GM21515 (cell line): Measurements from ENCODE around the gene SH3RF1.
A peak's percentile ranks its signal among the peaks of the same experiment; 100 is the strongest.
"Not testable (repeated sequence)": the region's sequence is repeated elsewhere in the genome, so short reads cannot be mapped to it uniquely, and the experiment has no call there.

Source experiments
- ATAC-seq: cut with Tn5 transposase; IDR thresholded peaks from one replicate; pipeline ENCODE4 v1.9.1; 2021; ENCODE audit not compliant: unreplicated experiment

SH3RF1 gene

DNA sequence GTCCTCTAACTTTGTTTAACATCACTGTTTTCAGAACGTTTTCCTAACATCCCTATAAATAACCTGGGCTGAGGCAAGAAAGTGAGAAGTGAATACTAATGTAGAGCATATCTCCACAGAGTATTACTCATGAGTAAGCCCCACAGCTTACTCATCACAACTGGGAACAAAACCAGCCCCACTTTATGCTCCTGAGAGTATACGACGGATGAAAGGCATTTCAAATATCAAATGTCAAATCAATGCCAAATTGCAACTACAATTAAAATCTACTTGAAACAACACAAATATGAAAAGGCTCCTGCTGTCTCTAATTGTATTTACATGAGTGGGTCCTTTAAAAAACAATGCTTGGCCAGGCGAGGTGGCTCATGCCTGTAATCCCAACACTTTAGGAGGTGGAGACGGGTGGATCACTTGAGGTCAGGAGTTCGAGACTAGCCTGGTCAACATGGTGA lies 41.2 kb downstream of the SH3RF1 start:
- ATAC-seq, result no peak

DNA sequence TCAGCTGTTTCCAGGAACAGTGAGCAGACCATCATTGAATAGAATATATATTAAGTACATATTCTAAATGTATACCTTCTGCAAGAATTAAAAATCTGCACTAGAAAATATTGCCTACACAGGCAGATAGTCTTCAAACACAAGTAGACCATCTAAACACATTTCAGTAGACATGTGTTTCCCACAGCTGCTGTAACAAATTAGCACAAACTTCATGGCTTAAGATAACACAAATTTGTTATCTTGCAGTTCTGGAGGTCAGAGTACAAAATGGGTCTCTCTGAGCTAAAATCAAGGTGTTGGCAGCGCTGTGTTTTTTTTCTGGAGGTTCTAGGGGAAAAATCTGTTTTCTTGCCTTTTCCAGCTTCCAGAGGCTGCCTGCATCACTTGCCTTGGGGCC lies 42.7 kb downstream of the SH3RF1 start:
- no peak for ATAC-seq

DNA sequence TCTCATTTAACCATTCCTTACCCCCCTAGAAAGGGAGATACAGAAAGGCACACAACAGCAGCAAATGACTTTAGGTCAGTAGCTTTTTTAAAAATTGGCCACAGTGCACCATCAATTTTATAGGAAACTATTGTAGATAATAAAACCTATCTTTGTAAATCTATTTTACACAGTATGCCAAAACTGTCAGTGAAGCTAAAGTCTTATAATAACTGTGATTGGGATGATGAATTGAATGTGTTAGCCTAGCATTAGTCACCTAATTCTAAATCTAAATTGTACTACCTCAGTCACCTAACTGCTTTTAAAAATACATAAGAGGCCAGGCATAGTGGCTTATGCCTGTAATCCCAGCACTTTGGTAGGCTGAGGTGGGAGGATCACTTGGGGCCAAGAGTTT lies 44.2 kb downstream of the SH3RF1 start:
- no peak for ATAC-seq

DNA sequence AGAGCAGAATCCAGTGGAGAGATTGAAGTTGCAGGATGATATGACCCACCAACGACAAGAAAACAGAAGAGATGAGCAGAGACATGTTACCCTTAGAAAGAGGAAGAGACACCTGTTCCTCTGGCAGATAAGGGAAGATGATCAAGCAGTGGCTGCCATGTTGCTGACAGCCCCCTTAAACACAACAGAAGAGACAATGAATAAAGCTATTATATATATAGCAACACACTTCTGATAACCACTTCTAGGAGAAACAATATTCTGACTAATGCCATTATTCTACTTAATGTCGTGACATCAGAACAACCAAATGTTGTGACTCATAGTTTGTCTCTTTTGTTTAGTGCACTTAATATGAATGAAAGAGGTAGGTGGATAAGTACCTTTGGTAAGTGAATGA lies 44.9 kb downstream of the SH3RF1 start:
- peak; percentile 57 for ATAC-seq

DNA sequence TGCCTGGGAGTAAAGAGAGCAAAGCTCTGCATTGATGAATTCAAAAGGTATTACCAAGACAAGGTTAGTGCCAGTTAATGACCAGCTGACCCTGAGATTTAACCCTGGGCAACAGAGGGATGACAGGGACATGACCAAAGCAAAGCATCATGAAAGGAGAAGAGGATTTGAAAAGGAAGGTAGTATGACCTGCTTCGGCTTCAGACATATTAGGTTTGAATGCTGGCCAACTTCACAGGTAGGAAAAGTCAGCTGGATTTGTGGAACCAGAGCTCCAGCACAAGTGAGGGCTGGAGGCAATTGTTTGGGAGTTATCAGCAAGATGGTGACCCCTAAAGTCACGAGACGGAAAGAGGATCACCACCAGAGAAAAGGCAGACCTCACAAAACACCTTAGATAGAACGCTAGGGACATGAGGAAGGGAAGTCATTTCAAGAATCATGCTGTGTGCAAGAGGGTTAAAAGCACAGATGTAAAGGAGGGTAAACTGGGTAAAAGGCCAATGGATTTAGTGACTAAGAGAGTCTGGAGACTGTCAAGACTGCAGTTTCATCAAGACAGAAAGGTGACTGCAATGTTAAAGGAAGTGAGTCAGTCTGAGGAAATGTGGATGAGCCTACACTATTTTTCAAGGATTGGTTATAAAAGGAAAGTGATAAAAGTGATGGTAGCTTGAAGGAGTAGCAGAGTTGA lies 45.6 kb downstream of the SH3RF1 start:
- peak; percentile 41 for ATAC-seq

DNA sequence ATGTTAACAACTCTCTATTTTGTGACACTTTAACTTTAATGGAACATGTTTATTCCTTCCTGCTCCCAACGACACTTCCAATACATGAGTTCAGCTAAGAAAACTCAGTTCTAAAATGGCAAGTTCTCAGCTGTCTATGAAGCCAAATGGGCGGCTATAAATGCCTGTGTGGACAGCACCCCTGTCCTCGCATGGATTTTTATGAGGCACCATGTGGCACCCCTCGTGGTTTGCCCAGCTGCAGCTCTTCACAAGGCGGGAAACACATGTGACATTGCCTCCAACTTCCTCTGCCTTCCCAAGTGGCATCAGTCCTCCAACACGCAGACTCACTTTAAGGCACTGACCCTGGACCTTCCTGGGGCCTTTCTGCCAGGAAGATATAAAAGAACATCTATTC lies 48.0 kb downstream of the SH3RF1 start:
- ATAC-seq, result no peak

DNA sequence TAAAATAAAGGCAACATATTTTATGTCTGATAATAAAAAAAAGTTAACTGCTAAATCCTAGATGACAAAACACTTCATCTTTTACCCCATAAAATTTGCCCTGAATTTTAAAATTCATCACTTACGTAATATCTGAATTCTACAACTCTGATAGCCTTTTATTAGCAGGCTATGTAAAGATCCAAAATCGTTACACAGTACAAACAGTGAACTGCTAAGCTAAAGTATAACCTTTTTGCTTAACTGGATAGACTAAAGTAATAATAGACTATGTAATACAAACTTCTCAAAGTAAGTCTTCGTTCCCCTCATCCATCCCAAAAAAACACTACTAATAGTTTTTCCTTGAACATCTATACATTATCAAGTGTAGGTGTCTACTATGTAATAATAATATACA lies 49.1 kb downstream of the SH3RF1 start:
- ATAC-seq, result no peak

DNA sequence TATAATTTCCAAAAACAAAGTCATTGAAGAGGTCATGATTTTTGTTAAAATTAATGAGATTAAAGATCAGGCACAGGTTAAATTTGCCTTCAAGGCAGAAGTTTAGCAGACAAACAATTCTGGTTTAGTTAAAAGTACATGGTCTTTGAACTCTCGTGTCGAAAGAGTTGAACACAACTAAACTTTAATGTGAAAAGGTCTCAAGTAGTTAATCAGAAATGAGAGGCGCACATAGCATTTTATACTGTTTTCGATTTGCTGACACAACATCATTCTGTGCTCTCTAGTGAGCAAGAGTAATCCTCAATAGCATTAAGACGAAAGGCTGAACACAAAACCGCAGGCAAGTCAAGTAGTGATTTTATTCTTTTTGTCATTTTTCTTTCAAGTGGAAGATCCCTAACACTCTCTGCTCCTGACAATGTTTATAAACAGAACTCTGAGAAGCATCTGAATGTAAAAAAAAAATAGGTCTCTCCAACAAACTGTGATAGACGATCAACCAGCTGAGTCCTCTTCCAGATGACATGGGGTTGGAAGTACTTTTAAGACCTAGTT lies 49.8 kb downstream of the SH3RF1 start:
- ATAC-seq, result no peak

DNA sequence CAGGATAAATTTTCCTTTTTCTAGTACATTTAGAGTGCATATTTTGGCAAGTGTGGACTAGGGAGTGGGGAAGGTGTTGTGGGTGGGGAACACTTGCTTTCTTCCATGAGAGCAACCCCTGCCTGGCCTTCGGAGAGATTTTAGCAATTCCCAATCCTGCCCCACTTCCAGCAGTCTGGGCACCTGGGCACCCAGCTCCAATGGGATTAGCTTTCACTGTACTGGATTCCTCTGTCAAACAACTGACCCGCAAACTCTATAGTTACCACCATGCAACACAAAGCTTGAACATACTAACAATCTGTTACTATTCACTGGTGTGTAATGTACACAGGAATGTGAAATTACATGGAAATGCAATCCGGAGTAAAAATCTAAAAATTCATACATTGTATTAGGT lies 50.3 kb downstream of the SH3RF1 start:
- ATAC-seq, result no peak

DNA sequence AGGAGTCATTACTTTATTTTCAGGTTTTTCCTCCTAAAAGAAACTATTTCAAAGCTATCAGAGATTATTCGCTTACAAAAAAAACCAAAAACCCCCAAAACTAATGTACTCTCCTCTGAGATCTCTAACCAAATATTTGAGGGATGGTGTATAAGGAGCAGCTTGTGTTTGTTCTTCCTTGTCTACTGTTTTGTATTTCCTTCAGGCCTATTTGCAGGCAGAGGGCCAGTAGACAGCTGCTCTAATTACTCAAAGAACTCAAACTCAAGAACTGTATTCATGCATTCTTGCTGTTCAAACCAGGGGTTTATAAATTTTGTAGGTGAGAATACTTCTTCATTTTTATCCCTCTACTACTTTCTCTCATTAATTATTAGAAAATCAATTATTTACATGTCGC lies 51.3 kb downstream of the SH3RF1 start:
- no peak for ATAC-seq

DNA sequence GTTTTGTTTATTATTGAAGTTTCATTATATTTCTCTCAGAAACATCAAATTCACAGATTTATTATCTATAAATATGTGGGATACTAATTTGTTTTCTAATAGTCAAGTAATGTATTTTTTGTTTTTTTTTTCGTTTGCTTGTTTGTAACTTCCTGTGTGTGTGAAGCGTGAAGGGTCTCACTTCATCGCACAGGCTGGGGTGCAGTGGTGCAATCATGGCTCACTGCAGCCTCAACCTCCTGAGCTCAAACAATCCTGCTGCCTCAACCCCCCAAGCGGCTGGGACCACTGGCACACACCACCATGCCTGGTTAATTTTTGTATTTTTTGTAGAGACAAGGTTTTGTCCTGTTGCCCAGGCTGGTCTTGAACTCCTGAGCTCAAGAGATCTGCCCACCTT lies 55.1 kb downstream of the SH3RF1 start:
- ATAC-seq, result peak; percentile 52

DNA sequence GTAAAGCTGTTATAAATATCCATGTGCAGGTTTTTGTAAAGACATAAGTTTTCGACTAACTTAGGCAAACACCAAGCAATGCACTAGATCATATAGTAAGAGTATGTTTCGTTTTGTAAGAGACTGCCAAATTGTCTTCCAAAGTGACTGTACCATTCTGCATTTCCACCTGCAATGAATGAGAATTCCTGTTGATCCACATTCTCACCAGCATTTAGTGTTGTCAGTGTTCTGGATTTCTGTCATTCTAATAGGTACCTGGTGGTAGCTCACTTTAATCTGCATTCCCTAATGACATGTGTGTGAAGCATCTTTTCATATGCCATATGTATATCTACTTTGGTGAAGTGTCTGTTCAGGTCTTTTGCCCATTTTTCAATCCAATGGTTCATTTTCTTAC lies 57.8 kb downstream of the SH3RF1 start:
- no peak for ATAC-seq

DNA sequence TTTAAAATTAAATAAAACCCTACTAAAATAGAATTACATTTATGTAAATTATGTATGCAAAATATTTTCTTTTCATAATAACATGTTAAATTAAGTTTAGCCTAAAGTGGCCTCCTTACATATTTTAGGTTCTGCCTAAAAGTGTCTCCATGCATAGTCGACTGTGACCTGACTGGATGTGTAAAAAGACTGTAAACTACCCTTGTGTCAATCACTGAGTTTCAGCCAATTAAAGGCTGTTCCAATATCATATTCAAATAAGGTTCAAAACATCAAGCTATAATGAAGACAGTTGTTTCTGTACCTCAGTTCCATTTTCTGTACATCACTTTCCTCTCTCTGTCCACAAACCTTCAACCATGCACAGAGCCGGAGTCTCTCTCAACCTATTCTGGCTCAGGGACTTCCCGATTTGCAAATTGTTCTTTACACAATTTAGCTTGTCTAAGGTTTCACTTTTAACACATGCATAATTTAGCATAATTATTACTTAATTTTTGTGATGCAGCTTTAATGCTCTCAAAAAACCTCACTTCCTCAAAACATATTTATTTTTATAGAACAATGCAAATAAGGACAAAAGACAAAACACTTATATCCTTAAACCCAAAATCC lies 60.1 kb downstream of the SH3RF1 start:
- peak; percentile 87 for ATAC-seq

DNA sequence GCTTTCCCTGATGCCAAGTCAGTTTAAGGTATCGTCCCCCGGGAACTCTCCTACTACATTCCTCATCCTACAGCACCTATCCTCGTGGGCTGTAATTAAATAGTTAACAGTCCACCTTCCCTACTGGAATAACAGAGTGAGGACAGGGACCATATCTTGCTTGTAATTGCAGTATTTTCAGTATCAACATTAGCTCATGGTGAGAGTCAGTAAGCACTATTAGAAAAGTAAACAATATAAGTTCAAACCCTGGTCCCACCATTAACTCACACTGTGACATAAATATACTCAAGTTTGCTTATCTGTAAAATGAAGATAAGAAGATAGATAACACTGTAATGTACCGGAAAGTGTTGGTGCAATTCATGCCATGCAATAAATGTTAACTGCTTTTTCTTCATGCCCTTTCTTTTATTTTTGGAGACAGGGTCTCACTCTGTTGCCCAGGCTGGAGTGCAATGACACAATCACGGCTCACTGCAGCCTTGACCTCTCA lies 61.3 kb downstream of the SH3RF1 start:
- no peak for ATAC-seq

DNA sequence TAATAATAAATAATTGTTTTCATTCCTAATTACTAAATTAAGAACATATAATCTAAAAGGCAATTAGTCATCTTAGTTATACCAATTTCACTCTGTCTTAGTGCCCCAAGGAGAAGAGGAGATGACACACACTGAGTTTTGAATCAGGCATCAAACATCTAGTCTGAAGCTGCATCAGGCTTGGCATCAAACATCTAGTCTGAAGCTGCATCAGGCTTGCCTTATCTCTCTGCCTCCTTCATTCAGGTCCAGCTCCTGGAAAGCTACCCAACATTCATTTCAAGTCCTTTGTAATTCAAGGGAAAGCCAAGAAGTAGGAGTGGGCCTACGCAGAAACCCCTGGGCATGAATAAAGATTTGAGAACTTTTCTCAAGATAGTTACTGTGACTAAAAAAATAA lies 62.2 kb downstream of the SH3RF1 start:
- no peak for ATAC-seq

DNA sequence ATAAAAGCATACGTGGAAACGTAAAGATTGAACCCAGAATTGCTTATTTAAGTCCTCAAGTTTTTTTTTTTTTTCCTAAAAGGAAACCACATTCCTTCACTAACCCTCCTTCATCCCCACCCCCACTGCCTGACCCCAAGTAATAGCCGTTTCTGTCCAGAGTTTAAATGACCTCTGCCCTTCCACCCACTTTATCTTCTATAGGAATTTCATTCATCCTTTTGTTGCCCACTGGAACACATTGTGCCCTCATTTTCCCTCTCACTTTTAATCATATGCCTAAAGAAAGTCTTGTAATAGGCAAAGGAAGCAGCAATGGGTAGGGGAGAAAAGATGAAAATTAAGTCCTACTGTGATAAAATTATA lies 62.7 kb downstream of the SH3RF1 start:
- ATAC-seq, result no peak

DNA sequence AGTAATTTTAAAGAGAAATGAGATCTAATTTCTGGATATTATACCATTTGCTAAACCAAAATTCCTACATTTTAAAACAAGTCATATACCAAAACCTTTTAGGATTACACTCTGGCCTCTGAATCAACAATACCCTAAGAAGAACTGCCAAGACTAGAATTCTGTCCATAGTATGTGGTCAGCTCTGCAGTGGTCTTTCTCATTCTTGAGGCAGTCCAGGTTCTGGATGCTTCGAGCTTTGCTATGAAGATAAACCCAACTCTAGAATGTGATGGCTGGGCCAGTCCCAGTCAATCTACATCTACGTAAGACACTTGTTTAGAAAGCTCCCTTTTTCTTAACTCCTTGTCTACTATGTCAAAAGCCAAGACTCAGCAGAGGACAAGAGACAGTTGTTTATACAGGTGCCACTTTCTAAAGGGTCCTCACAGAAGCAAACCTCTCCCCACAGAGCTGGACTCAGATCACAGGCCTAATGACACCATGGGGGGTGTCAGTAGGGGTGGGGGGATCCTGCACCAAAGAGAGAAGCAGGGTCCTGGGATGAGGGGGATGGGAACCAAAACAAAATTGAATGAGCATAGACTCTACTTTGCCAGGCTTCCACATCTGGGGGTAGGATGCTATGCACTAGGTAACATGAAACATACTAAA lies 63.2 kb downstream of the SH3RF1 start:
- ATAC-seq, result no peak

DNA sequence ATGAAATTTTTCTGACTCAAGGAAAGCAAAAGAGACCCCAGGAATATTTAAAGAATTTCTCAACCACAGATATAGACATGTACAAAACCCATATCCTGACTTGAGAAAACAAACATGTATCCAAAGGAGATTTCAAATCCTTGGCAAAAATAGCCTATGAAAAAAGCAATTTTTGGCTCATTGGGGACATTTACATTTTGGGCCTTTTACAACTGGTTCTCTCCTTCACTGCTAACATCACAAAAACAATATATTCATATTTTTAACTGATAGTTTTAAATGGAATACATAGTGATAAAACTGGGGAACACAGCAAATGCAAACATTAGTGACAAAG lies 65.0 kb downstream of the SH3RF1 start:
- ATAC-seq, result no peak

DNA sequence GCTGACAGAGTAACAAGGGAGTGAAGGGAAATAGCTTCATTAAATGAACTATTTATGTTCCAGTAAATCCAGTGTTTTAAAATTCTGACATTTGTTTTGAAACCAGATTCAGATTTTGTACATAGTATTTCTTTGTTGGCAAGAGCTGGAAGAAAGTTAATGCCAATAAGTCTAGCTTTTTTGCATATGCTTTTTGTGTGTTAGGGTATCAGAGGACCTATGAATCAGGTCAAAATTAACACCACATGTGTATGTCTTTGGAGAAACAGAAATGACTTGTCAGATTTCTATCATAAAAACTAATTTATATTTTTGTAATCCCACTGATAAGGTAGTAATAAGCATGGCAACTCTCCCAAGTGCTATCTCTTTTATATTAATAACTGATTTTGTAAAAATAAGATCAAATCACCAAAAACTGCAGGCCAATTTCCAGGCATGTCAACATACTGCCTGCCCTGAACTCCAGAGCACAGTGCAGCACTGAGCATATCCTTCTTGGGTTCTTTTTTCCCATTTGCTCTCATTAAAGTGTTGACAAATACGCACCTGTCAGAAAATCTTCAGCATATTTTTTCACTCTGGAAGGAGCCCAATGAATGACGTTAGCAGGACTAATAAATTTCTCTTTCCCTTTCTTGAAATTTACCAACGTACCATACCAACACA lies 65.5 kb downstream of the SH3RF1 start:
- no peak for ATAC-seq

DNA sequence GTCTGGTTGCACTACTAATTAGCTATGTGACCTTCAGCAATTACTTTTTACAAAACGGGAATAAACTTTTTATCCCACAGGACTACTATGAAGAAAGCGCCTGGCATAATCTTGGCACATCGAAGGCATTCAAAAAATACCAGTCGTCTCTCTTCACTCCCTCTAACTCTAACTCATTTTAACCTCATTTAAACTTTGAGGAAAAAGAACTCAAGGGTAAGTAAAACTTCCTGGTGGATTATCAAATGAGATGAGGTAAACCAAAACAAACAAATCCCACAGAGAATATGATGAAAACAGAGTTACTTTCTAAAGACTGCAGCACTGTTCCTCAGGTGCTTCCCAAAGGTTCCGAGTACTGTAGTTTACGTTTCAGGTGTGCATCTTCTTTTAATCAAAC lies 66.9 kb downstream of the SH3RF1 start:
- ATAC-seq, result no peak

DNA sequence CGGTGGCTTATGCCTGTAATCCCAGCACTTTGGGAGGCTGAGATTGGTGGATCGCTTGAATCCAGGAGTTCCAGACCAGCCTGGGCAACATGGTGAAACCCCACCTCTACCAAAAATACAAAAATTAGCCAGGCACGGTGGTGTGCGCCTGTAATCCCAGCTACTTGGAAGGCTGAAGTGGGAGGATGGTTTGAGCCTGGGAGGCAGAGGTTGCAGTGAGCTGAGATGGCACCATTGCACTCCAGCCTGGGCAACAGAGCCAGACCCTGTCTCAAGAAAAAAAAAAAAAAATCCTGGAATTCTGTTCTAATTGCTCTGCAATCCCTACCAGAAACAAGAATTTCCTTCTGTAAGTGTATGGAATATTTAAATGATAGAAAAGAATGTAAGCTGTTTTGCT lies 67.5 kb downstream of the SH3RF1 start:
- ATAC-seq, result not testable (repeated sequence)

DNA sequence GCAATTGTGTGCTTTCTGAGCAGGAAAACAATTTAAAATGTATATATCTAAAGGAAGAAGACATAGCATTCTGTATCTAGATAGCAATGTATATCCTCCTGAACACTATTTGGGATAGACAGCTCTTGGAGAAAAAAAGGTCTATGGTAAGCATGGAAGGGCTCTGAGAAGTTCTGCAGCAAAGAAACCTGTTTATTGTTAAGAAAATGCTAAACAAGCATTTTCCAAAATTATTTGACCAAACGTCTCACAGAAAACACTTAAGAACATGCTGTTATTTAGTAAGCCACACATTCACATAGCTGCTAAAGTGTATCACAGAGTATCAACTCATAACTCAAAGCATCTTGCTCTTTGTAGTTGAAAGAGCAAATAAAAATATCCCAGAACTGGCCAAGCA lies 67.9 kb downstream of the SH3RF1 start:
- ATAC-seq, result no peak
